DMS114 treated with DMSO at 0.1 percent for 48 hours (cell line): ENCODE results near the gene PEAR1.

ENCODE experiments used
- DNase-seq: peaks from one replicate; lab custom pipeline; 2025; ENCODE audit not compliant: unreplicated experiment; lab: John Stamatoyannopoulos, UW

Gene PEAR1

DNA sequence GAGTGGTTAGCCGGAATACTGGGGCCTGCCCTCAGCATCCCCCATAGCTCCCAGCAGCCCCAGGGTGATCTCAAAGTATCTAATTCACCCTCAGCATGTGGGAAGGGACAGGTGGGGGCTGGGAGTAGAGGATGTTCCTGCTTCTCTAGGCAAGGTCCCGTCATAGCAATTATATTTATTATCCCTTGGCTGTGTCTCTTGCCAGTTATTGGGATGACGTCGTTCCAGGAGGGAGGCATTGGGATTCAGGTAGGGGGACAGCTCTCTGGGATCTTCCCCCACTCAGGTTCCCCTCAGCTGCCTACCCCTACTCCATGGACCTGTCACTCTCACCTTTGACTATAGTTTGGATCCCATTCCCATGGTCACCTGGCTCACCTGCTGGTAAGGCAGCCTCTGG is 11.9 kb upstream of the PEAR1 start:
- no peak for DNase-seq

DNA sequence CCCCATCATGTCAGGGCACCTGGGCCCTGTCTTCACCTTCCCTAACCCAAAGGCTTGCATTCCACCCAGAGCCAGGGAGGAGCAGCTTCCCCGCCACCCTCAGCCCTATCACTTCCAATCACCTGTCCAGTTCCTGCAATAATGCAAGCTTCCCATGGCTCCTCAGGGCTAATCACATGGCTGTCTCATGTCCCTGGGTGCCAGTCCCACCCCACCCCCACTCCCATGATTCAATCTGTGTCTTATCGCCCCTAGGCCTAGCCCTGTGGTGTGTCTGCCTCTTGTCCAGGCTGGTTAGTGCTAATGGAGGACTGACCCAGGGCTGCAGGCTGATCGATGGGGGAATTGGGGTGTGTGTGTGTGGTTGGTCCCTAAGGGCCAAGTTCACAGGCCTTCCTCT is 11.0 kb upstream of the PEAR1 start:
- DNase-seq: no peak

DNA sequence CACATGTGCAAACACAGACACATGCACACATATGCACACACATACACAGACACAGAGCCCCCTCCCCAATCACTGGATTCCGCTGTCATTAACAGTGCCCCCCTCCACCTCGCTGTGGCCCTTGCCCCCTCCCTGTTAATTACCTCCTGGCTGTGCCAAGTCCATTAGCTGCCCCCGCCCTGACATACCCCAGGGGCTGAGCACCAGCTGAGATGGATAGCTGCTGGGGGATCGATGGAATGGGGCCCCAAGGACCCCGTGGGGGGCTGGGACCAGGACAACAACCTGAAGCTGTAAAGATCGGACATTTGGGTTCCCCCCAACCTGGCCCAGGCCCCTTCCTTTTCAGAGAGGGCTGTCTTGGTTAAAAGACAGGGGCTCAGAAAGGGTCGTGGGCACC is 9.6 kb upstream of the PEAR1 start:
- no peak for DNase-seq

DNA sequence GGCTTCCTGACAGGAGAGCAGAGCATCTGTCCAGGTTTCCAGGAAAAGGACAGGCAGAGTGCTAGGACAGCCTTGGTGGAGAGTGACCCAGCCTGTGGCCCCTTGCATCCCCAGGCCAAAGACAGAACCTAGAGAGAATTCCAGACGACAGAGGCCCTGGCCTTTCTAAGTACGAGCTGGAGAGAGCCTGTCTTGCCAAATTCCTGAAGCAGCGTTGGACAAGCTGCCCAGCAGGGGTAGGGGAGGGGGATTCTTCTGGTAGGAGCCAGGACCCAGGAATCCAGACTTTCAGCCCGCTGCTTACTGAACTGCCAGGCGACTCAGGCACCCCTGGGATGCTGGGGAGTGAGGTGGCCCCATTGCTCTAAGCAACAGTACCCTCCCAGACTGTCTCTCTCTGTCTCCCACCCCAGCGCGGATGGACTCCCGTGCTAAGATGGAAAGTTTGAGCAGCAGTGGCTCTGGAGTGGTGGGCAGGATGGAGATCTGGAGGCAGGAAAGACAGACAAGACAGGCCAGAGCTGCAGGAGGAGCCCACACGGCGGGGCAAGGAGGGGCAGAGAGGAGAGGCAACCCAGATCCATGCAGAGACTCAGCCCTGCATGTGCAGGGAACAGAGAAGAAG is 8.8 kb upstream of the PEAR1 start:
- DNase-seq: no peak

DNA sequence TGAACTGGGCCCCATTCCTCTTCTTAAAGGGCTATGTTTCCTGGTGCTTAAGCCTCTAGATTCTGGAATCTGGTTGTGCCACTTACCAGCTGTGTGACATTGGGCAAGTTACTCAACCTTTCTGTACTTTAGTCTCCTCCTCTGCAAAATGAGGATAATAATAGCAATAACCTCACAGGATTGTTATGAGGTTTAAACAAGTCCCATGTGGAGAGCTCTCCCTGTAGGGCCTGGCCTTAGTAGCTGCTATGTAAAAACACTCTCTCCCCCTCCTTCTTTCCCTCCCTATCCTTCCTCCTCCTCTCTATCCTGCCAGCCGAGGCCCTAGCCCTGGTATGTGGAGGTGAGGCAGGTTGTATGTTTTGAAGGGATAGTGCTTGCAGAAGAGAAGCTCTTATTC is 8.2 kb upstream of the PEAR1 start:
- DNase-seq: no peak

DNA sequence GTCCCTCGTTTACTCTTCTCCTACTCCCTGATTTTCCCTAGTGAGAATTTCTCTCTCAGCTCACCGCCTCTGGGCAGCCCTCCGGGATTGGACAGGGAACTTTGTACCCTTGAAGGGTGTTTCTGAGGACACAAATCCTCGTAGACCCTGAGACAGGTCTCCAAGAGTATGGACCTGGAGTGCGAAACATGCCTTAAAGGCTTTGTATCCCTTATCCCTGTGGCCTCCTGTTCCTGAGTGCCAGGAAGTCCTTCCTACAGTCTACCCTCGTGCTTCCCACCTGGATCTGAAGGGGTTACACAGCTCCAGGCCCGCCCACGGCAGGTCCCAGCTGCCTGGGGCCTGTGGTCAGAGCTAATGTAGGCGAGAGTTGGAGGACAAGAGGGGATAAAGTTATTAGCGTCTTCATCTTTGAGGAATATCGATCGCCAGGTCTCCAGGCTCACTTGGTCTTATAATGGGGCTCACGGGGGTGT is 7.6 kb upstream of the PEAR1 start:
- no peak for DNase-seq

DNA sequence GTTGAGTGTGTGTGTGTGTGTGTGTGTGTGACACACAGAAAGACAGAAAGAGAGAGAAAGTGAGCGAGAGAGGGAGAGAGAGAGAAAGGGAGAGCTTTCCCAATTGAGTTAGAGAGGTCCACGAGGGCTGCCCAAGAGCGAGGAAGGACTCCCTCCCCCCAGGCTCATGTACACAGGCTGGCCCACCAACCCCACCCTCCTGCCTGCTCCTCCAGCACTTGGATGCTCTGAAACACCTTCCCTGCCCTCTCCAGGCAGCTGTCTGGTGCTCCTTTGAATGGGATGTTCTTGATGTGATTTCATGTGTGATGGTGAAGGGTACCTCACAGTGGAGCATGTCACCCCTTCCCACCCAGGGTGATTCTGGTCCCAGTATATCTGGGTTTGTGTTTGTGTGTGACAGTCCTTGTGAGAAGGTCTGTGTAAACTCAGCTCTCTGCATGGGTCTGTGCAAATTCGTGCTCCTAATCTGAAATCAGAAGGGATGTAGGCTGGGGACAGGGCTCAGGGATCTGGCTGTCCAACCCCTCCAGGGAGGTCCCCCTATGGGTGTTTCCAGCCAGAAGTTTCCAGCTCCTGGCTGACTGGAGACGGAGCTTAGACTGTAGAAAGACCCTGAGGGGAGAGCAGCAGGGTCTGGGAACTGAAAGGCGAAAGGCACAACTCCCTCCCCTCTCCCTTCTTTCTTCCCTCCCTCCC is 6.8 kb upstream of the PEAR1 start:
- DNase-seq: no peak

DNA sequence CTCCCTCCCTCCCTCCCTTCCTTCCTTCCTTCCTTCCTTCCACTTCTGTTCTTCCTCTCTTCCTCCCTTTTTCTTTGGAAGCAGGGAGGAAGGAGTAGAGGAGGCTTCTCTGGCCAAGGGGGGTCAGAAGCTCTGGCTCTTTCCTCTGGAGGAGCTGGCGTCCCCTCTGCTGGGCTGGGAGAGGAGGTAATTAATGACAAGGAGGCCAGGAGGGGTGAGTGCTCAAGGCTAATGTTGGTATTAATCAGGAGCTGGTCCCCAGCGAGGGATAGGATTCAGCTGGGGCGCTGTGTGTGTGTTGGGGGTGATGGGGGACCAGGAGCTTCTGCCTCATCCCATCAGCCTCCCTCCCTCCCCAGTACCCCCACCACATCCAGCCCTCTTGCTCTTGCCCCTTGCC is 6.2 kb upstream of the PEAR1 start:
- DNase-seq: no peak

DNA sequence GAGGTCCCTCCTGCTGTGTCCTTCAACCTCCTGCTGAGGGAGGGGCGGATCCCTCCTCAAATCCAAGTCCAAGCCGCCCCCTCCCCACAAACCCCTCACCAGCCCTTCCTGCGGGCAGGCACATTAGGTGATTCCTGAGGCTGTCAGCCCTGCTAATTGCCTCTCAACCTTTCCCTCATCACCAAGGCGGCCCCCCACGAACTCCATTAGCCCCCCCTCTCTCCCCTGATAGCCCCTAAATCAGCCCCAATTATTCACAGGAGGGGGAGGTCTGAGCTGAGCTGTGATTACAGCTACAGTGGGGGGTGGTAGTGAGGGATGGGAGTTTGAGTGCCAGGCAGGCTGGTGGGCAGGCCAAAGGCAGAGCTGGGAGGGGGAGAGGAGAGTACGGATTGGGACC is 5.8 kb upstream of the PEAR1 start:
- DNase-seq: no peak

DNA sequence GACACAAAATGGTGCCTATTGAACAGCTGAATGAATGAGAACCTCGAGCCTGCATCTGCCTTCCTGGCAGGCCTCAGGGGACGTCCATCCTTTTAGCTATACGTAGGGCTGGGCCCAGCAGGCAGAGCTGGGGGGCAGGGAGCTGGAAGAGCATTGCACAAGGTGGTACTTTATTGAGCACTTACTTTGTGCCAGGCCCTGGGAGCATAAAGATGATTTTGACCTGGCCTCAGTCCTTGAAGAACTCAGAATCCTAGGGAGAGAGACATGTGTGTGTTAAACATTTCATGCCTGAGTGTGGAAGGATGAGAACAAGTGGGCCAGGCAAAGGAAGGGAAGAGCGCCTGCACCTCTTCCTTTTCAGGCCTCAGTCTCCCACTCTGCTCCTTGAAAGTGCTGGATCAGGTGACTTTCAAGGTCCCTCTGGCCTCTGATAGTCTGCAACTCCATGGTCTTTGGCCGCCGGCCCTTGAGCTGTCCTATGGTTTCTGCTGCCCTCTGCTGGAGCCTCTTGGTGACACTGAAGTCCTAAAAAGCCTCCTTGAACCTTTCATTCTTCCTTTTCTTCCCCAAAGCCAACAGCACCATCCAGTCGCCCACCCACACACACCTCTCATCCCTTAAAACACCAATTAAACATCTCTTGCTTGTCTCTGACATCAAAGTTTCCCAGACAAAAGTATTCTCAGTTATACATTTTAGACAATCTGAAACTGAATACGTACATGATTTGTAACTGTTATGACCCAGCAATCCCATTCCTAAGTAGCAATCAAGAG is 3.5 kb upstream of the PEAR1 start:
- peak; percentile 88 for DNase-seq

DNA sequence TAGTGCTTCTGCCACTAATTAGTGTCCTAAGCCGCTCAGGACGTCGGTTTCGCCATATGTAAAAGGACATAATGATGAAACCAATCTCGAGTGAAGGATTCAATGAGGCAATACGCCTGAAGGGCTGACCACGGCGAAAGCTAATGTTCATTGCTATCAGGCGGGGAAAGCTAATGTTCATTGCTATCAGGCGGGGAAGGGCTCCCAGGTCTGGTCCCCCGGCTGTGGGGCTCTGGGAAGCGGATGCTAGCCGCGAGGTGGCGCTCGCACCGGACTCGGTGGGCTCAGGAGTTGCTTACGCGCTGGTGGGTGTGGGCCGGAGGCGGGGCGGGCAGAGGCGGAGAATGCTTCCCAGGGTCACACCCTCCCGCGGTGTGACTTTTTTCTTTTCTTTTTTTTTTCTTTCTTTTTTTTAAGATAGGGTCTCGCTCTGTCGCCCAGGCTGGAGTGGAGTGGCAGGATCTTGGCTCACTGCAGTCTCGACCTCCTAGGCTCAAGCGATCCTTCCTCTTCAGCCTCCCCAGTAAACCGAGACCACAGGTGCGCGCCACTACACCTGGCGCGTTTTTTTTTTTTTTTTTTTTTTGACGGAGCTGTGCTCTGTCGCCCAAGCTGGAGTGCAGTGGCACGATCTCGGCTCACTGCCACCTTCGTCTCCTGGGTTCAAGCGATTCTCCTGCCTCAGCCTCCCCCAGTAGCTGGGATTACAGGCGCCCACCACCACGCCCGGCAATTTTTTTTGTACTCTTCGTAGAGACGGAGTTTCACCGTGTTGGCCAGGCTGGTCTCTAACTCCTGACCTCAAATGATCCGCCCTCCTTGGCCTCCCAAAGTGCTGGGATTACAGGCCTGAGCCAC is 1.1 kb upstream of the PEAR1 start:
- DNase-seq: peak; percentile 46

DNA sequence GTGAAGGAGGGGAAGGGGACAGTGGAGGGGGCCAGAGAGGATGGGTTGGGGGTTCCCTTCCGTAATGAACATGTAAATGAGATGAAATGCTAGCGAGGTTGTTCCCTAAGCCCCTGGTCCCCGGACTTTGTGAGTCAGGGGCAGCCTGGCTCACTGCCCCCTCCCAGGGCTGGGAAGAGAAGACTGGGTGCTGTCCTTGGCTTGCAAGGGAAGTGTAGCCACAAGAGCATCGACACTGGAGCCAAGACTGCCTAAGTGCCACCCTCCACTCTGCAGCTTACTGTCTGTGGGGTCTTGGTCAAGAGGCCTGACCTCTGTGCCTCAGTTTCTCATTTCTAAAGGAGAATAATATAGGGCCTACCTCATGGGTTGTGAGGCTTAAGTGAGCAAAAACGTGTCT is 483 bp downstream of the PEAR1 start:
- DNase-seq: no peak

DNA sequence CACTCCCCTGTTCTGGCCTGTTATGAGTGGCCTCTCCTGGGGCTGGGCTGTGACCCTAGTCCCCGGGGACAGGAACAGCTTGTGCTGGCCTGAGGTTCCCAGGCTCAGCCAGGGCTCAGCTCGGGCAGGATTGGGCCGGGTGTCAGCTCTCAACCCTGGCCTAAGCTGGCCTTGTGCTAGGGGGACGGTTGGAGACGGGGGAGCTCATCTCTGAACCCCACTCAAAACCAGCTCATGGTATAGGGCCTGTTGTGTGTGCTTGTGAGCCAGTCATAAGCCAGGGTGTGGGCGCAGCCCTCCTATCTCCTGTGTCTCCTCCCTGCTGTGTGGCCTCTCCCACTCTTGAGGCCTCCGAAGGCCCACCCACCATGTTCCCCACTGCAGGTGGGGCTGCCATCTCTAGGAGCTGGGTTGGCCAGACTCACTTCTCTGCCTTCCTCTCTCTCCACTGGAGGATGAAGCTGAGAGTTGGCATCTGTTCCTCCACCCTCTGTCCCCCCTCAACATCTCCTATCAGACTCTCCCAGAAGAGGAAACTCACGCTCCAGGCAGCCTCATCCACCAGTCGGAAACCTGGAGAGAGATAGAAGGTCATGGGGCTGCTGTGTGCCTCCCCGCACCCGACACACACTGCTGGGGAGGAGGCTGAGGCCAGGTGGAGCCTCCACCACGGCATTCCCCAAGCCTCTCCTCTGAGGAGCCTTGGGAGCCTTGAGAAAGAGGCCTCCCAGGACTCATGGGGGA is 1.4 kb downstream of the PEAR1 start:
- no peak for DNase-seq

DNA sequence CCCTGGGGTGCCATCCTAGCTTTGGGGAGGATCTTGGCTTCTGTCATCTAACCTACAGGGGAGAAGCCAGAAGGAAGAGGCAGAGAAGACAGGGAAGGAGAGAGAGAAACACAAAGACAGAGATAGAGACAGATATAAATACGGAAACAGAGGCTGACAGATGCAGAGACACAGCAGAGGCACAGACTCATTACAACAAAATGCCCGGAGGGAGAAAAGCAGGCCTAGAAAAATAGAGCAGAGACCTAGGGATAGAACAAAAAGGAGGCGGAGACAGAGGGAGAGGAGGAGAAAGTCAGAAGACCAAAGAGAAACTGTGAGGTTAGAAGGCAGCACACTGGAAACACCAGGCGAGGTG is 1.9 kb downstream of the PEAR1 start:
- no peak for DNase-seq

DNA sequence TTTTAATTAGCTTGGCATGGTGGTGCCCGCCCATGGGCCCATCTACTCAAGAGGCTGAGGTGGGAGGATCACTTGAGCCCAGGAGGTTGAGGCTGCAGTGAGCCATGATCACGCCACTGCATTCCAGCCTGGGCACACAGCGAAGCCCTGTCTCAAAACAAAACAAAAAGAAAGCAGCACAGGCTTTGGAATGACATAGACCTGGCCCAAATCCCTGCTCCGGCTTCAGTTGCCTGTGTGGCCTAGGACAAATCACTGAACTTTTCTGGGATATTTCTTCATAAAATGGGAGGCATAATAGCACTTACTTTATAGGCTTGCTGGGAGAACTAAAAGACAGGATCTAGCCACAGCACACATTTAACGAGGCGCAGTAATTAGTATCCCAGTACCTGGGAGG is 2.4 kb downstream of the PEAR1 start:
- no peak for DNase-seq

DNA sequence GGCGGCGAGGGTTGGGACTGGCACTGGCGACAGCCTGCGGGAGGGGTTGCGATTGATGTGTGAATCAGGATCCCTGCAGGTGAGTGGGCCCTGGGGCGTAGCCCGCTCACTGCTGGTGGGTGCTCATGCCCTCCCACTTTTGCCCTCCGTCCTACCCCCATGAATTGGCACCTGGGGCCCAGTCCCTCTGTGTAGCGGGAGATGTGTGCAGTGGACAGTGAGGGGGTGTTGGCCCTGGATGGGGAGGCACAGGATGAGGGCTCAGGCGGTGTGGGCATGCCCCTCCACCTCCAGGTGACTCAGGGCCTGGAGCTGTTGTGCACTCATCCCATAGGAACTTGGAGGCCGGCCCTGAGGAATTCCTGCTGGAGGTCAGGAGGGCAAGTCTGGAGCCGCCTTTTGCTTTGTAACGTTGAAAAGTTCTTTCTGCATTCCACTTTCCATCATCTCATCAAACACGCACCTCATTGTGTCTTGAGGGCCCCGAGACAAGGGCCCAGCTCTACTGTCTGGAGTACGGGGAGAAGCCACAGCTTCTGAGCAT is 3.0 kb downstream of the PEAR1 start:
- no peak for DNase-seq

DNA sequence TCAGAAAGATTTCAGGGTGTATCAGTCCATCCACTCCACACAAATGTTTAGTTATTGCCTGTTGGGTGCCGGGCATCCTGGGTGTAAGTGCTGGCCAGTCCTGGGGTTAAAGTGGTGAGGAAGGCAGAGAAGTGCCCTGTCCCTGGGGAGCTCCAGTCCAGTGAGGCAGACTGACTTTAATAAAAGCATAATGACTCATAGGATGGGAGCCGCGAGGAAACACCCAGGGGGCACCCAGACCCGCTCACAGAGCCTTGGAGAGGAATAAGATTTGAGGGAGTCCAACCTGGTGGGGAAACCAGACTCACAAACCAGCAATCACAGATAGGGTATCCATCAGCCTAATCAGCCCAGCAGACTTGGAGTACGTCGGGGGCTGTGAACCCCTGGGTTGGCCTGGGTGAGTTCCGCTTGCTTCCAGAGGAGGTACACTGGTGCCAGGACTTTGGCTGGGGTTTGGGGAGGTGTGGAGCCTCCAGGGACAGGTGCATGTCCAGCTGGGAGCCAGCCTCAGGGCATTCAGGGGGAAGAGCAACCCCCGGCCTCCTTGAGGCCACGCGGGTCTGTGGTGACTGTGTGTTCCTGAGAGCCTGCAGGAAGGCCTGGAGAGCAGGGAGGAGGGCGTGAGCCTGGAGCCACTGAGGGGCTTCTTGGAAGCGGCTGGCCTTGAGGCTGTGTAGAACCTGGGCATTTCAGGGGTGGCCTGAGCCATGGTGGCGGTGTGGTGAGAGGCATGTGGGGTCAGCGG is 3.7 kb downstream of the PEAR1 start:
- DNase-seq: no peak

DNA sequence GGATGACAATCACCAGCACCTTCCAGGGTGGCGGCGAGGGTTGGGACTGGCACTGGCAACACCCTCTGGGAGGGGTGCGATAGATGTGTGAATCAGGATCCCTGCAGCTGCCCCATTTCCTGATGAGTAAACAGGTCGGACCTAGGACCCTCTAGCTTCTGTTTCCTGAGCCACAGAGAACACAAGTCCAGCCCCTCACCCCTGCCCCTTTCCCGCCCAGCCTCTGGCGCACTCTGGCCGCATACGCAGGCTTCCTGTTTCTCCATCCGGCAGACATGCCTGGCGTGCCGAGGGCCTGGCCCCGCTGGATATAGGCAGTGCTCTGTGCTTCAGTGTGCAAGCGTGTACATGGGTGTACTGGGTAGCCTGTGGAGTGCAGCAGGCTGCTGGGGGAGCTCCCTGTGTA is 4.6 kb downstream of the PEAR1 start:
- no peak for DNase-seq

DNA sequence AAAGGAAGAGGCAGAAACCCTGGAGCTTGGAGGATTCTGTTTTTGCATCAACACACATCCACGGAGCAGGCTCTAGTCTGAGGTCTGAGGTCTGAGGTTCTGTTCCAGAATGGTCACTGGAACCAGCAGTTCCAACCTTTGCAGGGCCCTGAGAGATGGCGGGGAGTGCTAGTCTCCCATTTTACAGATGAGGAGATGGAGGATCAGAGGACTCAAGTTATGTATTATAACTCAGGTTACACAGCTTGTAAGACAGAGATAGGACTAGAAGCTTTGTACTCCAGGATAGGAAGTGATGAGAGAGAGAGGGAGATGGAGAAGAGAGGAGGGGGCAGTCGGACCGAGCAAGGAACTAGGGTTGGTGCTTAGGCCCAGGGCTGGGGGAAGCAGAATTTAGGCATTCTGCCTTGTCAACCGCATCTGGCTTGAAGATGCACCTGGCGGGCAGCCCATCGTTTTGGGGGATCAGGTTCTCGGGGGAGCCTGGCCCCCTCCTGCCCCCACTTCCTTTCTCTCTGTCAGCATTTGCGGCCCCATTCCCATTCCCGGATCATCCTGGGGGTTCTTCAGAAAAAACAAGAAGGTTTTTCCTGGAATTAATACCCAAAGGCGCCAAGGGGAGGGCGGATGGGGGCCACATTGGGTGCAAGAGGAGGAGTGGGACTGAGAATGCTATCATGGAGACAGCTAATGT is 5.6 kb downstream of the PEAR1 start:
- DNase-seq: no peak
